T-helper 1 cell treated with Interleukin-12 subunit alpha and Interleukin-12 subunit beta and Interleukin-4 antibody, amounts not matched to agents 30 μg/mL and 1 μg/mL, for 36 hours (primary cell): ENCODE measurements around the gene MEIOC.
"Not testable (repeated sequence)": the region's sequence is repeated elsewhere in the genome, so short reads cannot be mapped to it uniquely, and the experiment has no call there.

Source experiments
- H3K27ac Mint-ChIP-seq: one replicate; pipeline ENCODE4 v1.8.0; 2021; ENCODE audit warnings: mild to moderate bottlenecking, mixed read lengths
- H3K27me3 Mint-ChIP-seq: one replicate; pipeline ENCODE4 v1.8.0; 2021; ENCODE audit warnings: low read depth, mixed read lengths
- H3K36me3 Mint-ChIP-seq: one replicate; pipeline ENCODE4 v1.8.0; 2021; ENCODE audit warnings: low read depth, mixed read lengths
- H3K4me1 Mint-ChIP-seq: one replicate; pipeline ENCODE4 v1.8.0; 2021; ENCODE audit warnings: low read depth, mixed read lengths
- H3K4me3 Mint-ChIP-seq: one replicate; pipeline ENCODE4 v1.8.0; 2021; ENCODE audit warnings: mild to moderate bottlenecking, moderate library complexity, mixed read lengths
- H3K9me3 Mint-ChIP-seq: one replicate; pipeline ENCODE4 v1.8.0; 2021; ENCODE audit warnings: mixed read lengths

Gene MEIOC

GRCh38 chr17:44655983-44656710 is at the start of gene MEIOC:
Gene MEIOC (plus strand): TSS chr17:44656468. CDS start chr17:44656614, 146 bp downstream.
- Mint-ChIP-seq H3K4me1 (peaks cover 4% of the 10 kb centered on the region), H3K4me3 (peak within 1 kb of the TSS; percentile 70), H3K9me3 (no peaks in the 10 kb centered on the region), H3K36me3 (peaks cover 2% of the 10 kb centered on the region), H3K27ac (no peak within 1 kb of the TSS), H3K27me3 (peaks cover 46% of the 10 kb centered on the region)

GRCh38 chr17:44606658-44607057 is 49.6 kb upstream of the MEIOC start:
- Mint-ChIP-seq H3K36me3 (no peaks in the 10 kb centered on the region), H3K4me3 (no peak overlapping the region), H3K9me3 (no peaks in the 10 kb centered on the region), H3K27ac (no peak overlapping the region), H3K27me3 (peaks cover 10% of the 10 kb centered on the region), H3K4me1 (no peaks in the 10 kb centered on the region)

- H3K36me3 Mint-ChIP-seq = no peaks in the 10 kb centered on the region
- no peaks in the 10 kb centered on the region for H3K9me3 Mint-ChIP-seq
- H3K4me1 Mint-ChIP-seq = no peaks in the 10 kb centered on the region
- peaks cover 7% of the 10 kb centered on the region for H3K27me3 Mint-ChIP-seq
- H3K4me3 Mint-ChIP-seq = no peak overlapping the region
- no peak overlapping the region for H3K27ac Mint-ChIP-seq
Observed at GRCh38 chr17:44607836-44608690, 48.2 kb upstream of the MEIOC start.

GRCh38 chr17:44608727-44609435 is 47.4 kb upstream of the MEIOC start:
- H3K36me3 Mint-ChIP-seq = no peaks in the 10 kb centered on the region
- H3K4me1 Mint-ChIP-seq = no peaks in the 10 kb centered on the region
- no peaks in the 10 kb centered on the region for H3K9me3 Mint-ChIP-seq
- H3K27ac Mint-ChIP-seq = no peak overlapping the region
- H3K27me3 Mint-ChIP-seq = peaks cover 7% of the 10 kb centered on the region
- H3K4me3 Mint-ChIP-seq = no peak overlapping the region

- H3K27ac Mint-ChIP-seq = no peak overlapping the region
Observed at GRCh38 chr17:44610331-44610730, 45.9 kb upstream of the MEIOC start.

GRCh38 chr17:44610871-44611270 is 45.4 kb upstream of the MEIOC start:
- Mint-ChIP-seq H3K27me3 (peaks cover 7% of the 10 kb centered on the region), H3K36me3 (no peaks in the 10 kb centered on the region), H3K9me3 (no peaks in the 10 kb centered on the region)

More at GRCh38 chr17:44610331-44610730, 45.9 kb upstream of the MEIOC start:
- peaks cover 7% of the 10 kb centered on the region for H3K27me3 Mint-ChIP-seq
- H3K4me1 Mint-ChIP-seq = no peaks in the 10 kb centered on the region
- no peaks in the 10 kb centered on the region for H3K9me3 Mint-ChIP-seq
- no peak overlapping the region for H3K4me3 Mint-ChIP-seq
- no peaks in the 10 kb centered on the region for H3K36me3 Mint-ChIP-seq

GRCh38 chr17:44614862-44615261 is 41.4 kb upstream of the MEIOC start:
- Mint-ChIP-seq H3K9me3 (no peaks in the 10 kb centered on the region), H3K27ac (no peak overlapping the region), H3K27me3 (peaks cover 6% of the 10 kb centered on the region), H3K4me3 (no peak overlapping the region), H3K36me3 (no peaks in the 10 kb centered on the region), H3K4me1 (no peaks in the 10 kb centered on the region)

More at GRCh38 chr17:44610871-44611270, 45.4 kb upstream of the MEIOC start:
- Mint-ChIP-seq H3K4me1 (no peaks in the 10 kb centered on the region), H3K4me3 (no peak overlapping the region), H3K27ac (no peak overlapping the region)

- H3K4me1 Mint-ChIP-seq, H3K27me3 Mint-ChIP-seq, H3K4me3 Mint-ChIP-seq, H3K36me3 Mint-ChIP-seq, H3K9me3 Mint-ChIP-seq, H3K27ac Mint-ChIP-seq: not testable (repeated sequence)
Observed at GRCh38 chr17:44618652-44619051, 37.6 kb upstream of the MEIOC start.

- Mint-ChIP-seq H3K4me1 (no peaks in the 10 kb centered on the region), H3K36me3 (no peaks in the 10 kb centered on the region), H3K4me3 (no peak overlapping the region), H3K27ac (no peak overlapping the region), H3K9me3 (no peaks in the 10 kb centered on the region), H3K27me3 (peaks cover 13% of the 10 kb centered on the region)
Observed at GRCh38 chr17:44623070-44623725, 33.1 kb upstream of the MEIOC start.

- no peaks in the 10 kb centered on the region for H3K4me1 Mint-ChIP-seq
- H3K4me3 Mint-ChIP-seq = no peak overlapping the region
- H3K27ac Mint-ChIP-seq = no peak overlapping the region
- no peaks in the 10 kb centered on the region for H3K9me3 Mint-ChIP-seq
- H3K27me3 Mint-ChIP-seq = peaks cover 9% of the 10 kb centered on the region
- no peaks in the 10 kb centered on the region for H3K36me3 Mint-ChIP-seq
Observed at GRCh38 chr17:44627513-44628242, 28.6 kb upstream of the MEIOC start.

GRCh38 chr17:44628243-44629188 is 27.8 kb upstream of the MEIOC start:
- H3K4me3 Mint-ChIP-seq = no peak overlapping the region
- no peak overlapping the region for H3K27ac Mint-ChIP-seq
- H3K27me3 Mint-ChIP-seq = peaks cover 9% of the 10 kb centered on the region
- H3K36me3 Mint-ChIP-seq = no peaks in the 10 kb centered on the region
- H3K4me1 Mint-ChIP-seq = no peaks in the 10 kb centered on the region
- H3K9me3 Mint-ChIP-seq = no peaks in the 10 kb centered on the region

- Mint-ChIP-seq H3K9me3 (no peaks in the 10 kb centered on the region), H3K27ac (no peak overlapping the region), H3K27me3 (peaks cover 9% of the 10 kb centered on the region), H3K4me1 (no peaks in the 10 kb centered on the region), H3K4me3 (no peak overlapping the region), H3K36me3 (no peaks in the 10 kb centered on the region)
Observed at GRCh38 chr17:44629314-44629713, 27.0 kb upstream of the MEIOC start.

- H3K9me3 Mint-ChIP-seq = no peaks in the 10 kb centered on the region
- H3K27me3 Mint-ChIP-seq = peaks cover 9% of the 10 kb centered on the region
- H3K36me3 Mint-ChIP-seq = no peaks in the 10 kb centered on the region
- no peak overlapping the region for H3K27ac Mint-ChIP-seq
- H3K4me1 Mint-ChIP-seq = no peaks in the 10 kb centered on the region
- H3K4me3 Mint-ChIP-seq = no peak overlapping the region
Observed at GRCh38 chr17:44630703-44631102, 25.6 kb upstream of the MEIOC start.
